GM21381 (cell line): ENCODE measurements around the gene SLC4A1.

Experiments used
- ATAC-seq: cut with Tn5 transposase; IDR thresholded peaks from one replicate; pipeline ENCODE4 v1.9.1; 2021; ENCODE audit warnings: mild to moderate bottlenecking, moderate library complexity; ENCODE audit not compliant: unreplicated experiment

Gene SLC4A1

DNA sequence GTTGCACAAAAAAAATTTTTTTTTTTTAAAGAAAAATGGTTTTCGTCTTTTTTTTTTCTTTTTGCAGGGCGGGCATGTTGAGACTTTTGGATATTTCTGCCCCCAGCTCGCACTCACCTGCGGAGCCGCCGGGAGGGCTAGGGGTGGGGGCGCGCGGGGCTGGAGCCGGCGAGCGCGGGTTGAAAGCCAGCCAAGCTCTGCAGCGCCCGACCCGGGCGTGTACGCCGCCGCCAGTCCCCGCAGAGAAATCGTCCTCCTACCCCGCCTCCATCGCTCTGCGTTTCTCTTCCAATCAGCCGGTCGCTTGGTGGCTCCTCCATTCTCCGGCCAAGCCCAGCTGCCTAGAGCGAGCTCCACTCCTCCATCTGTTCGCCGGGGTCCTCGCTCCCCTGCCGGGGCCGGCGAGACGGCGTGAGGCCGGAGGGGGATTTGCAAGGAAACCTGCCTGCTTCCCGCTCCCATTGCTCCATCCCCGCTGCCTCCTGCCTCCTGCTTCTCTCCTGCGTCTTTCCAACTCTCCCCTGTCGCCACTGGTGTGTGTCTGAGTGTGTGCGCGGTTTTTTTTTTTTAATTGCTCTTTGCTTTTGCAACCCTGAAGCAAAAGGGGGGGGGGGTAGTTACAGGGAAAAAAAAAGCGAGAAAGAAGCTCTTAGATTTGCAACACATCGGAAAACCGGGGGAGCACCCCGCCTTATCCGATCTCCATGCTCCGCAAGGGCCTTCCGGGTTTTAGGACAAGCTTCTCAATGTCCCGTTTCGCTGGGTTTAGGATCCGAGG, 46.7 kb downstream of the SLC4A1 start:
- ATAC-seq, result no peak

DNA sequence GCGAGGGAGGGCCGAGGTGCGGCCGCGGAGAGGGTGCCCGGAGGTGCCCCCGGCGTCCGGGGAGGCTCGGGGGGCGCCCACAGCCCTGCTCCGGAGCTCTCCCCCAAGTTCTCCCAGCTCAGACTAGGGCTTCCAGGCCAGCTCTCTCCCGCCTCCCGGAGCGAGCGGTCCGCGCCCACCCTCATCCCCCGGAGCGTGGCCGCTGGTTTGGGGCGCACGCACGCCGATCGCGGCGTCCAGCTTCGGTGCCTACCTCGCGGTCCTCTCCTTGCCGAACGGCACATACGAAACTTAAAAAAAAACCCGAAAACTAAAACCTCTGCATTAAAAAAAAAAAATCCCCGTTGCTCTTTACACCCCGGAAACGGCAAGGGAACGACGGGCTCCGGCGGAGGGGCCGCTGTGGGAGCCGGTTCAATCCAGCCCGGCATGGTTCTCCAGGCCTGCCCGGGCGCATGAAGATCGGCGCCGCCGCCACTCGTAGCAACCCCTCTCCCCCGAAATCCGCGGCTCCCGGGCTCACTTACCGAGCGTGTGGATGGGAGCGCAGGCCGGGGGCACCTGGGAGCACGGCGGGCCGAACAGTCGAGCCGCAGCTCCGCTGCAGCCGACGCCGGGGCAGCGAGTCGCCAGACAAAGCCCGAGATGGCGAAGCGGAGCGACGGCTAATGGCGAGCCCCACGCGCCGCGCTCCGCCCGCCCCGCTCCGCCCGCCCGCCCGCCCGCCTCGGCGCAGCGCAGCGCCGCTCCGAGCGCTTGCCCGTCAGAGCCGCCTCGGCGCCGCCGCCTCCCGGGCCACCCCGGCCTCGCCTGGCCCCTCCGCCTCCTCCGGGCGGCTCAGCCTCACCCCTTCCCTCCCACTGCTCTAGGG, 47.5 kb downstream of the SLC4A1 start:
- ATAC-seq, result no peak

DNA sequence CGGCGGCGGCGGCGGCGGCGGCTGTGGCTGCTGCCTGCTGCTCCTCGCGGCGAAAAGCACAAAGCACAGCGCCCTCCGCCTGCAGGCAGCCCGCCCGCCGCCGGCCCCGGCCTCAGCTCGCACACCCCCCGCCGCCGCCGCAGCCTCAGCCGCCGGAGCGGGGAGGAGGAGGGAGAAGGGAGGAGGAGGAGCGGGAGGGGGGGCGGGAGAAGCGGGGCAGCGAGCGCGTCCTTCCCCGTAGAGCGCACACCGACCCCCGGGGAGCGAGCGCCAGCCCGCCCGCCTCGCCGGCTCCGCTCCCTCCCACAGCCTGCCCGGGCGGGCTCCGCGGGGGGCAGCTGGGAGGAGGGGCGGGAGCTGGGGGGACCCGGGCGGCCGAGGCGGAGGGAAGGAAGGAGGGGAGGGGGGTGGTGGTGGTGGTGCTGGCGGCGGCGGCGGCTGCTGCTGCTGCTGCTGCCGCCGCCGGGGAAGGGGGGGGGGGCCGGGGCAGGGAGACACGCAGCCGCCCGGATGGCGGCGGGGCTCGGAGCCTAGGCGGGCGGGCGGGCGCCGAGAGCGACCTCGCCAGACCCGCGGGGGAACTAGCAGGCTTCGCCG, 48.2 kb downstream of the SLC4A1 start, which contains the start of gene UBTF:
Gene UBTF (minus strand): TSS at position 60 of the 597 bp plus-strand sequence. CDS start 1,446 bp downstream, outside the sequence.
- ATAC-seq, result peak; percentile 13

DNA sequence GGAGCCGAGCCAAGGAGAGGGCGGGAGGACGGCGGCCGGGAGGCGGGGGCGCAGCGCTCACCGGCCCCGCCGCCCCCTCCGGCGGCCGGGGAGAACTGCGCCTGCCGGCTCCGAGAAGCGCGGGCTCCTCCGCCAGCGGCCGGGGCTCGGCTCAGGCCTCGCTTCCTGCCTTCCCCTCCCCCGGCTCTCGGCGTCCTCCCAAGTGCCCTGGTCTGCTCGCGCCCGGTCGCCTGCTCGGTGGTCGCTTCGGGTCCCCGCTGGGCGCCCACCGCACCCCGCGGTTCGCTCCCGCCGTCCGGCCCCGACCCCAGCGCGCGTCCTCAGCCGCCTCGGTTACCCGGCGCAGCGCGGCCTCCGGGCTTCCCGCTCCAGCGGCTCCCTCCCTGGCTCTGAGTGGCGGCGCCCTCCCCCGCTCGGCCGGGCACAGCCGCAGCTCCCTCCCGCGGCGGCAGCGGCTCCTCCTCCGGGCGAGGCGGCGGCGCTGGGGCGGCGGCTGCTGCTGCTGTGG, 48.8 kb downstream of the SLC4A1 start:
- ATAC-seq, result peak; percentile 32

DNA sequence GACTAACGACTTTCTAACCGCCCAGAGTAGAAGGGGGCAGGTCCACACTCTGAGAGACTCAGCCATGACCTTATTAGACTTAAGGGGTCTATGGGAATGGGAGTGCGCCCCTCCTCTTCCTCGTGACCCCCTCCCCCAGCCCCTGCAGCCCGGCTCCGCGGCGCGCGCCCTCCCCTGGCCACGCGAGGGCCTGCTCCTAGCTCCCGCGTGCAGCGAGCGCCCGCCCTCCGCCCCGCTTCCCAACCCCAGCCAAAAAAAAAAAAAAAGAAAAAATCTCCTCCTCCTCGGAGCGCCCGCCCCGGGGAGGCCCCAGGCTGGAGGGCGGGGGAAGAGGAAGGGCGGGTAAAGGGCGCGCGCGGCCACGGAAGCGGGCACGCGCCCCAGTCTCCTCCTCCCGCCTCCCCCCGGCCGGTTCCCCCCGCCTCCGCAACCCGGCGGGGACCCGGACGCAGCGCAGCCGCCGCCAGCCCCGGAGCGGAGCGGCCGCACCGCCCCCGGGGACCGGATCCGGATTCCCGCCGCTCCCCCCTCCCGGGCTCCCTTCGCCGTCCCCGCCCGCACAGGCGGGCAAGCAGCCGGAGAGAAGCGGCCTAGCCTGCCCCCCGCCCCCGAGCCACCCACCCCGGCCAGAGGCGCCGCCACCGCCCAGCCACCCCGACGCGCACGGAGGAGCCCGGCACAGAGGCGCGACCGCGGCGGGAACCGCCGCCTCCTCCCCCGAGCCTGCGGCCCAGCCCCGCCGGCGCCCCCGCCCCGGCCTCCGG, 49.4 kb downstream of the SLC4A1 start:
- peak; percentile 32 for ATAC-seq

DNA sequence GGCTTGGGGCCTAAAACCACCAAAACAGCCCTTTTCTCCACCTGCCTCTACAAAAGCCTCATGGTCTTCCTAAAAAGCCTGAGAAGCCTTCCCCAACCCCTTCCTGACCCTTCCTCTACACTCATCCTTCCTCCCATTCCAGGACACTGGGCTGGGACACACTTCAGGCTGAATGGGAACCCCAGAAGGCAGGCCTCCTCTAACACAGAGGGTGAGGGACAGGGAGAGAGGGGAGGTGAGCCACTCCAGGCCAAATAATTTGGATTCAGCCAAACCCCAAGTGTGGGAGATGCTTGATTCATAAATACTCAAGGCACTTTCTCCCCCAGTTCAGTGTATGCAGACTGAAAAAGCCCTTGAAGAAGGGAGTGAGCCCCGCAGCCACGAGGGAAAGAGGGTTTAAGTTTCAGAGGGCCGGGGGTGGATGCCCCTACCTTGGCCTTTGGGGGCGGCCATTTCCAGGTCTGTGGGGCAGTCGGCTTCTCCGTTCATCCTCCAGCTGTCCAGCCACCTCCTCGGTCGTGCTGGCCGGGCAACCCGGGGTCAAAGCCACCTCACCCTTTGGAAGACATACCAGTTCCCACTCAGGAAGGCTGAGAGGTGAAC, 50.1 kb downstream of the SLC4A1 start:
- no peak for ATAC-seq

DNA sequence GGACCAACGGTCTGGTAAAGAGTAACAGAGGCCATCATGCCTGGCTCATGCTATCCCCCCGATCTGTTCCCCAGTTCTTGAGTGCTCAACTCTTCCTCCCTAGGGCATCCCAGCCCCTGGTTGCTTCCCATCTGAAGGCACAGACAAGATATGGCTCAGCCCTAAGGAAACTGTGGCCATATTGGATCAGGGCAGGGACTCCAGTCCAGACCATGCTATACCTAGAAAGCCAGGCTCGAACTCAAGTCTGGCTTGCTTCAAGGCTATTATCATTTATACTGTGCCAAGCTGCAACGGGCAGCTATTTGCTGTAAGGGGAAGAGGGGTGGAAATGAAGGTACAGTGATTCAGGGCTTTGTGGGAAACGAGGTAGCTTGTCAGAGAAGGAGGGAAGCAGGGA, 51.2 kb downstream of the SLC4A1 start:
- no peak for ATAC-seq

- no peak for ATAC-seq
Measured at GRCh38 chr17:44216173-44216572, 51.8 kb downstream of the SLC4A1 start.

- no peak for ATAC-seq
Measured at GRCh38 chr17:44214896-44215295, 53.0 kb downstream of the SLC4A1 start.

DNA sequence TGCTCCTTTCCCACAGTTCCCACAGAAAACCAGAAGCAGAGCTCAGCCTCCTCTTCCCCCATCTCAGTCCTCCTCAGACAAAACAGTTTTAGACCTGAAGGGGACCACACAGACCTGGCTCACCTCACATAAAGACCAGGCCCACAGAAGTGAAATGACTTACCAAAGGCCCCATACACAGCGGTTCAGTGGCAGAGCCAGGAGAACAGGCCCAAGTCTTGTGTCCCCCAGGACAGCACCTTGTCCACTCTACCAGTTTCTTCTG, 53.8 kb downstream of the SLC4A1 start:
- ATAC-seq, result no peak

- no peak for ATAC-seq
Measured at GRCh38 chr17:44213403-44214229, 54.3 kb downstream of the SLC4A1 start.

DNA sequence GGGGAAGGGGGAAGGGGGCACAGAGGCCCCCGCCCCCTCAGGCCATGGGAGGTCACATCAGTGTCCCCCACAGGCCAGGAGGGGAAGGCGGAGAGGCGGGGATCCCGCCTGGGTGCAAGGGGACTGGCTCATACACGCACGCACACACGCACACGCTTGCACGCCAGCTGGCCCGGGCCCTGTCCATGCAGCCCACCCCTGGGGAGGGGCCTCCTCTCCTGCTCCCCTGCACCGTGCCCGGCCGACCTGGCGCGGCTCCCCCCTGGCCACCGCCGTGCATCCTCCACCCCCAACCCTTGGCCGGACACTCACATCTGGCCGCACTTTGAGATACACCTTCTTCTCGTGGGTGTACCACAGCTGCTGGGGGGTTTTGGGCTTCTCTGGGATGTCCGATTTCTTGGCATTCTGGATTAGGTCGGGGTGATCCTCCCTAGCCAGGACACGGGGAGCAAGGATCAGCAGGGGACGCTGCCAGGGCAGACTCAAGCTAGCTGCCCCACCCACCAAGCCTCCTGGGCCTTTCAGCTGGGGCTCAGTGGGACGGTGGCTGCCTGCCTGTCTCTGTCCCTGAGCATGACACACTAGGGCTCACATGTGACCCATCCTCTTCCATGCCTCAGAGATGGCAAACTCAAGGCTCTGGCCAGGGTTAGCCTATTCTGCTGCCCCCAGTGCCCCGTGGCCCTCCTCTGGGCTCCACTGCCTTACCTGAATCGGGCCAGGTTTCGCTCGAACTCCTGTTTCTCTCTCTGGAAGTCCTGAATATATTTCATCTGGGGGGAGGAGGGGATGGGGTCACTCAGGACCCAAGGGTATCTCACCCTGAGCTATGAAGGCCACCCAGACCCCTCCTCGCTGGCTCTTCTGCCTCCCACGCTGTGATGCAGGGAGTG, 55.2 kb downstream of the SLC4A1 start:
- ATAC-seq, result no peak

DNA sequence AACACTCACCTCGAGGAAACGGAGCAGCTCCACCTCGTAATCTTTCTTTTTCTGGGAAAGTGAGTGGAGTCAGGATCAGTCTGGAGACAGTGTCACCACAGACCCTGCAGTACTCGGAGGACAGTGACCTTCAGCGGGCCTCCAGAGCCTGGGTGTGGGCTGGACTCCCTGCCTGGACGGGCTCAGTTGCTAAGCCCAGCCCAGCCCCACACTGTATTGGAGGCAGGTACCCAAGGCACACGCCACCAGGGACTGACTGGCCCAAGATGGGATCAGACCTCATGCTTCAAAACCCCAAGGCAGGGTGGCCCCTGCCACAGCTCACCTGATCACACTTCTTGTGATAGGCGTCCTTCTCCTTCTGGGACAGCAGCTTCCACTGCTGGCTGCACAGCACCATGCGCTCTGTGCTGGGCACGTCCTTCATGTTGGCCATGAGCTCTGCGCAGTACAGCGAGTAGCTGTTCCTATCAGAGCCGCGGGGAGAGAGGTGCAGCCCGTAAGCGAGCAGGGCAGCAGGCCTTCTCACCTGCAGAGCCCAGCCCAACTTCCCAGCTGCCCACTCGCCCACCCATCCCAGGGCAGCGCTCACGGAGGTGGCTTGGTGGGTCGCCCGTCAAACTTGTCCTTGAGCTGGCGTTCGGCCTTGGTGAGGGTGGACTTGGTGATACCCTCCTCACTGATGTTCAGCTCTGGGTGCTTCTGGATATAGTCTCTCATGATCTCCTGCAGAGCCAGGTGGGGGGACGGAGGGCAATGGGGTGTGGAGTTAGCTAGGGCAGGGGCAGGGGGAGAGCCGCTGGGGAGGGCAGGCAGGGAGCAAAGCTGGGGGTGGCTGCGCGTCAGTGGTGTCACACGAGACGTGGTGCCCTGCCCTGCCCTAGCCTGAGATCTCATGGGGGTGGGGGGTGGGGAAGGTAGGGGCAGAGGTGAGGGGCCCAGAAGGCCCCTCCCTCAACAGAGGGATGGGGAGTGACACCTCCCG, 56.4 kb downstream of the SLC4A1 start:
- ATAC-seq, result no peak

GRCh38 chr17:44210342-44211192, 57.4 kb downstream of the SLC4A1 start:
- ATAC-seq, result peak; percentile 82

DNA sequence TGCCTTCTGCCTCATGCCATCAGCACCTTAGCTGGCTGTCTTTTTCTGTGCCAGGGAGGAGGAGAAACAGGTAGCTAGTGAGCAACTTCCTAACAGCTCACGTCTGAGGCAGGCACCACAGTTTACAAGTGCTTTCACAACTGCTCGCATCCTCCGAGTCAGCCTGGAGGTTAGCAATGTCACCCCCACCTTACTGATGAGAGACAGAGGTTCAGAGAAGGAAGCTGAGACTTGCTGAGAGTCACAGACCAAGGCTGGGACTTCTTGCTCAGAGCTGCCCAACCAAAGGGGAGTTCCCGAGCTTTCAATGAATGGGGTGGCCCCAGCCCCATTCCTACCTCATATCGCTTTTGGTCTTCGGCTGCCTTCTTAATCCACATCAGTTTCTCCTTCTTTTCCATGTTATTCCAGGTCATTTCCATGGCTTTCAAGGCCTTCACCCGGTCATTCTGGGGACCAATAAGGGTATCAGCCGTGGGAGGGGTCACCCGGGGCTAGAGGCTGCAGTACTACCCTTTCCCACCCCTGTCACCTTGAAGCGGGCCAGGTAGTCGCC, 58.1 kb downstream of the SLC4A1 start:
- no peak for ATAC-seq

DNA sequence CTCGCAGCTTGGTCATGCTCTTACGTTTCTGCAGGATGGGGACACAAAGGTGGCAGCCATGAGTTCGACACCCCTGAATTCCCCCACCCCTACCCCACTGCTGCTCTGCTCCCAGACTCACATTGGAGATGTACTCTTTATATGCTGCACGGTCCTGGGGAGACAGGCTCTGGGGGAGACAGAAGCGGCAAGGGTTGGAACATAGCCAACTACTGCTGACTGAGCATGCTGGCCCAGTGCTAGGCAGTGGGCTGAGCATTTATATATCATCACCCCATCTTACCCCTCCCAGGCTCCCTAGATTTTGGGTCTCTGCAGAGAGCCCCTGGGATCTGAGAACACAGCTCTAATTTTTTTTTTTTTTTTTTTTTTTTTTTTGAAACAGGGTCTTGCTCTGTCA, 60.2 kb downstream of the SLC4A1 start:
- no peak for ATAC-seq
